ENCODE measurements around the gene RPL22.

The RPL22 gene

GRCh38 chr1:6140413-6140812 lies 59.0 kb downstream of the RPL22 start:
- no peak overlapping the region for H3K23ac ChIP-seq (ENCODE audit: low read length in 2 of 2)
- H2BK5ac ChIP-seq (ENCODE audit: low read depth, low read length, poor library complexity, severe bottlenecking), result no peak overlapping the region
- DNase-seq, result no peak
- H4K91ac ChIP-seq (ENCODE audit: low read length), result no peak overlapping the region
- no peak overlapping the region for H3K18ac ChIP-seq (ENCODE audit: low read depth in 1 of 2, low read length in 2 of 2)
- no peaks in the 10 kb centered on the region for H3K36me3 ChIP-seq (ENCODE audit: control insufficient read depth in 1 of 2, insufficient read depth in 2 of 2, low read depth in 1 of 2, low read length in 2 of 2)
- H3K4ac ChIP-seq (ENCODE audit: low read depth in 1 of 2, low read length in 2 of 2), result no peak overlapping the region
- H3K9me3 ChIP-seq (ENCODE audit: control insufficient read depth, low read length), result no peaks in the 10 kb centered on the region
- H3K9ac ChIP-seq (ENCODE audit: low read length), result no peak overlapping the region
- no peak overlapping the region for H2AK5ac ChIP-seq (ENCODE audit: low read length, severe bottlenecking)
- H2BK120ac ChIP-seq (ENCODE audit: low read depth, low read length), result no peak overlapping the region
- H4K8ac ChIP-seq (ENCODE audit: low read length), result no peak overlapping the region
- no peak overlapping the region for H3K14ac ChIP-seq (ENCODE audit: low read length in 2 of 2)
- H3K27ac ChIP-seq (ENCODE audit: low read length, poor library complexity, severe bottlenecking), result no peak overlapping the region
- H3K27me3 ChIP-seq (ENCODE audit: control insufficient read depth in 1 of 2, insufficient read depth in 1 of 2, low read length in 2 of 2), result peaks cover 6 to 43% of the 10 kb centered on the region in 2 experiments
- H3K4me1 ChIP-seq (ENCODE audit: control insufficient read depth, insufficient read depth, low read depth, low read length), result no peaks in the 10 kb centered on the region
- no peaks in the 10 kb centered on the region for H3K79me1 ChIP-seq (replicated peaks; ENCODE audit: low read length, poor library complexity, severe bottlenecking)
- H3K4me3 ChIP-seq (ENCODE audit: insufficient read depth in 1 of 2, low read depth in 1 of 2, low read length in 2 of 2), result no peak overlapping the region
- no peak overlapping the region for H2BK12ac ChIP-seq (ENCODE audit: low read length in 2 of 2)
- H2BK15ac ChIP-seq (ENCODE audit: low read depth, poor library complexity, severe bottlenecking), result no peak overlapping the region
- no peak overlapping the region for H3K4me2 ChIP-seq (ENCODE audit: low read length, poor library complexity, severe bottlenecking)
- no peak overlapping the region for H2AFZ ChIP-seq (ENCODE audit: low read depth, low read length)
- WGBS, result 85% methylated on average over 2 of the region's 2 CpGs

DNA sequence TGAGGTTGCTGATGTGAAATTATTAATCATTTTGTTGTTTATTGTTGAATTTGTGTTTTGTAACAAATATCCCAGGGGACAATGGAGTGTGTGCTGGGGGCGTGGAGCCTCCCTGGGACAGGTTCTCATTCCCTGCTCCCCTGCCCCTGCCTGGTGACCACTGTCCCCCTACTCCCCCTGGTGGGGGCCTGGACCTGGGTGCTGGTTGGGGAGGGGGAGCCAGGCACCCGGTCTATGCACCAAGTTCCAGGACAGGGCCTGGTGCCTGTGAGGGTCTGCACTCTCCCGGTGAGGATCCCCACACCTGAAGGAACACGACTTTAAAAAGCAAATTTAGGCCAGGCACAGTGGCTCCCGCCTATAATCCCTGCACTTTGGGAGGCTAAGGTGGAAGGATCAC lies 61.6 kb downstream of the RPL22 start:
- WGBS, result 63% methylated on average over 5 of the region's 5 CpGs

GRCh38 chr1:6136516-6137220 lies 62.7 kb downstream of the RPL22 start:
- no peak overlapping the region for H3K4ac ChIP-seq (ENCODE audit: low read depth in 1 of 2, low read length in 2 of 2)
- no peak overlapping the region for H4K8ac ChIP-seq (ENCODE audit: low read length)
- no peak overlapping the region for H2BK15ac ChIP-seq (ENCODE audit: low read depth, poor library complexity, severe bottlenecking)
- no peaks in the 10 kb centered on the region for H3K36me3 ChIP-seq (ENCODE audit: control insufficient read depth in 1 of 2, insufficient read depth in 2 of 2, low read depth in 1 of 2, low read length in 2 of 2)
- no peak overlapping the region for H4K91ac ChIP-seq (ENCODE audit: low read length)
- 84% methylated on average over 14 of the region's 16 CpGs for WGBS
- H3K4me3 ChIP-seq (ENCODE audit: insufficient read depth in 1 of 2, low read depth in 1 of 2, low read length in 2 of 2), result no peak overlapping the region
- H3K4me2 ChIP-seq (ENCODE audit: low read length, poor library complexity, severe bottlenecking), result no peak overlapping the region
- no peak for DNase-seq
- no peak overlapping the region for H3K9ac ChIP-seq (ENCODE audit: low read length)
- H3K18ac ChIP-seq (ENCODE audit: low read depth in 1 of 2, low read length in 2 of 2), result no peak overlapping the region
- H2BK12ac ChIP-seq (ENCODE audit: low read length in 2 of 2), result no peak overlapping the region
- H3K23ac ChIP-seq (ENCODE audit: low read length in 2 of 2), result no peak overlapping the region
- H3K9me3 ChIP-seq (ENCODE audit: control insufficient read depth, low read length), result peaks cover 11% of the 10 kb centered on the region
- H3K27me3 ChIP-seq (ENCODE audit: control insufficient read depth in 1 of 2, insufficient read depth in 1 of 2, low read length in 2 of 2), result peaks cover 3 to 37% of the 10 kb centered on the region in 2 experiments
- no peak overlapping the region for H2AK5ac ChIP-seq (ENCODE audit: low read length, severe bottlenecking)
- H3K4me1 ChIP-seq (ENCODE audit: control insufficient read depth, insufficient read depth, low read depth, low read length), result no peaks in the 10 kb centered on the region
- H3K27ac ChIP-seq (ENCODE audit: low read length, poor library complexity, severe bottlenecking), result no peak overlapping the region
- no peak overlapping the region for H2BK5ac ChIP-seq (ENCODE audit: low read depth, low read length, poor library complexity, severe bottlenecking)
- H3K79me1 ChIP-seq (replicated peaks; ENCODE audit: low read length, poor library complexity, severe bottlenecking), result no peaks in the 10 kb centered on the region
- H2AFZ ChIP-seq (ENCODE audit: low read depth, low read length), result no peak overlapping the region
- H3K14ac ChIP-seq (ENCODE audit: low read length in 2 of 2), result no peak overlapping the region
- no peak overlapping the region for H2BK120ac ChIP-seq (ENCODE audit: low read depth, low read length)

More for the DNA sequence above, 61.6 kb downstream of the RPL22 start:
- Histone ChIP-seq H3K4me2 (ENCODE audit: low read length, poor library complexity, severe bottlenecking) (no peak overlapping the region), H2BK15ac (ENCODE audit: low read depth, poor library complexity, severe bottlenecking) (no peak overlapping the region), H3K27me3 (ENCODE audit: control insufficient read depth in 1 of 2, insufficient read depth in 1 of 2, low read length in 2 of 2) (peaks cover 3 to 35% of the 10 kb centered on the region in 2 experiments), H3K4me3 (ENCODE audit: insufficient read depth in 1 of 2, low read depth in 1 of 2, low read length in 2 of 2) (no peak overlapping the region), H2BK12ac (ENCODE audit: low read length in 2 of 2) (no peak overlapping the region), H3K4me1 (ENCODE audit: control insufficient read depth, insufficient read depth, low read depth, low read length) (no peaks in the 10 kb centered on the region), H3K79me1 (replicated peaks; ENCODE audit: low read length, poor library complexity, severe bottlenecking) (no peaks in the 10 kb centered on the region), H3K9ac (ENCODE audit: low read length) (no peak overlapping the region), H4K8ac (ENCODE audit: low read length) (no peak overlapping the region), H3K27ac (ENCODE audit: low read length, poor library complexity, severe bottlenecking) (no peak overlapping the region), H3K4ac (ENCODE audit: low read depth in 1 of 2, low read length in 2 of 2) (no peak overlapping the region), H3K14ac (ENCODE audit: low read length in 2 of 2) (no peak overlapping the region), H2BK5ac (ENCODE audit: low read depth, low read length, poor library complexity, severe bottlenecking) (no peak overlapping the region), H3K23ac (ENCODE audit: low read length in 2 of 2) (no peak overlapping the region), H2BK120ac (ENCODE audit: low read depth, low read length) (no peak overlapping the region), H3K36me3 (ENCODE audit: control insufficient read depth in 1 of 2, insufficient read depth in 2 of 2, low read depth in 1 of 2, low read length in 2 of 2) (no peaks in the 10 kb centered on the region), H4K91ac (ENCODE audit: low read length) (no peak overlapping the region), H3K9me3 (ENCODE audit: control insufficient read depth, low read length) (peaks cover under 1% of the 10 kb centered on the region), H2AFZ (ENCODE audit: low read depth, low read length) (no peak overlapping the region), H3K18ac (ENCODE audit: low read depth in 1 of 2, low read length in 2 of 2) (no peak overlapping the region), H2AK5ac (ENCODE audit: low read length, severe bottlenecking) (no peak overlapping the region)
- no peak for DNase-seq

Data from mesenchymal stem cell (in vitro differentiated cells and primary cell).